A375 (cell line): Measurements from ENCODE around the gene TRIM43B. TPM values are rescaled to one million over a fixed set of nuclear protein-coding genes. Genes with fewer than 3 reads are reported as not detected.

Experiments
- small RNA-seq: library from RNA; depleted of rRNA; stranded (forward); fragments of <200 nt; gene quantifications from one replicate; pipeline ENCODE3, GENCODE V24; 2014
- total RNA-seq: library from RNA; depleted of rRNA; stranded (reverse); fragments of >200 nt; shearing (Covaris generic); gene quantifications from 2 replicates; pipeline ENCODE4 v1.2.3, GENCODE V29; 2014; rRNA removed

The TRIM43B gene
- total RNA-seq: 0.29 and 0.45 TPM in 2 replicates

GRCh38 chr2:95484654-95485053 is at the start of gene TRIM43B:
Gene TRIM43B (minus strand): TSS chr2:95484754. CDS start chr2:95482714, 2,040 bp downstream.

Small RNA genes lying within 50 kb of the gene (small RNA-seq; reads per million reads assigned to genes)
- gene AC009237.11 (not detected), gene AC133104.2 (not detected)

Other genes starting within 250 kb of the TRIM43B start
- 0.15 and 0.66 TPM in 2 replicates for gene PROM2, start 210.3 kb downstream of the TRIM43B start, total RNA-seq
- gene KCNIP3, start 187.4 kb downstream of the TRIM43B start, total RNA-seq: 1.5 and 2.7 TPM in 2 replicates
- gene FAHD2A, start 82.0 kb downstream of the TRIM43B start, total RNA-seq: 20.6 and 24.6 TPM in 2 replicates
- gene TRIM43, start 107.2 kb upstream of the TRIM43B start, total RNA-seq: 0.29 TPM in 1 of 2 replicates, not detected in the other